GM23338 (cell line): Measurements from ENCODE around the gene UBP1. TPM values are rescaled to one million over a fixed set of nuclear protein-coding genes. Genes with fewer than 3 reads are reported as not detected.

Source experiments
- ATAC-seq: fragments of 200-7000 bp; cut with Tn5 transposase; 3 replicates; pipeline ENCODE4 v1.9.1; 2020
- DNase-seq: peaks from one replicate; pipeline ENCODE4 v3.0.0-alpha.2; 2015; ENCODE audit warnings: low spot score
- H2AFZ ChIP-seq: fragments of 200-600 bp; sonication (generic); 2 replicates; pipeline ENCODE4 v1.8.0; 2016; ENCODE audit warnings: antibody characterized with exemption, mild to moderate bottlenecking, moderate library complexity
- H3F3A ChIP-seq: fragments of 200-600 bp; sonication (generic); replicated peaks from 2 replicates; pipeline ENCODE4 v1.8.0; 2017; ENCODE audit warnings: antibody characterized with exemption, mixed run types, low read depth
- H3K27ac ChIP-seq: fragments of 200-600 bp; sonication (generic); 2 replicates; pipeline ENCODE4 v1.6.1; 2016; ENCODE audit warnings: low read depth
- H3K27me3 ChIP-seq: fragments of 200-600 bp; sonication (generic); 2 replicates; pipeline ENCODE4 v1.8.0; 2016; ENCODE audit warnings: mild to moderate bottlenecking, mixed run types, moderate library complexity; ENCODE audit not compliant: insufficient read depth
- H3K36me3 ChIP-seq: fragments of 200-600 bp; sonication (generic); 2 replicates; pipeline ENCODE4 v1.8.0; 2016; ENCODE audit warnings: mild to moderate bottlenecking; ENCODE audit not compliant: insufficient read depth
- H3K4me1 ChIP-seq: fragments of 200-600 bp; sonication (generic); 2 replicates; pipeline ENCODE4 v1.8.0; 2016; ENCODE audit warnings: mild to moderate bottlenecking, moderate library complexity; ENCODE audit not compliant: insufficient read depth
- H3K4me2 ChIP-seq: fragments of 200-600 bp; sonication (generic); 2 replicates; pipeline ENCODE4 v1.7.1; 2017; ENCODE audit warnings: mixed run types
- H3K4me3 ChIP-seq: fragments of 200-600 bp; sonication (generic); 2 replicates; pipeline ENCODE4 v1.6.1; 2016; ENCODE audit warnings: mixed run types
- H3K79me2 ChIP-seq: fragments of 200-600 bp; sonication (generic); replicated peaks from 2 replicates; pipeline ENCODE4 v1.8.0; 2017; ENCODE audit warnings: mild to moderate bottlenecking; ENCODE audit not compliant: insufficient read depth
- H3K9me2 ChIP-seq: fragments of 200-600 bp; sonication (generic); 2 replicates; pipeline ENCODE4 v1.8.0; 2017; ENCODE audit not compliant: insufficient read depth
- H4K20me1 ChIP-seq: fragments of 200-600 bp; sonication (generic); replicated peaks from 2 replicates; pipeline ENCODE4 v1.8.0; 2017; ENCODE audit warnings: mild to moderate bottlenecking; ENCODE audit not compliant: insufficient read depth
- H3K27ac Mint-ChIP-seq: 2 replicates; pipeline ENCODE4 v1.8.0; 2020; ENCODE audit warnings: inconsistent platforms, mild to moderate bottlenecking, moderate library complexity, mixed read lengths
- H3K27me3 Mint-ChIP-seq: 3 replicates; pipeline ENCODE4 v1.8.0; 2022; ENCODE audit warnings: low read depth, mild to moderate bottlenecking, moderate library complexity, mixed read lengths, inconsistent platforms; ENCODE audit not compliant: insufficient read depth, poor library complexity
- H3K36me3 Mint-ChIP-seq: 3 replicates; pipeline ENCODE4 v1.8.0; 2021; ENCODE audit warnings: low read depth, mild to moderate bottlenecking, inconsistent platforms, moderate library complexity, mixed read lengths
- H3K4me1 Mint-ChIP-seq: 3 replicates; pipeline ENCODE4 v1.8.0; 2020; ENCODE audit warnings: mild to moderate bottlenecking, inconsistent platforms, mixed read lengths
- H3K4me3 Mint-ChIP-seq: 3 replicates; pipeline ENCODE4 v1.8.0; 2021; ENCODE audit warnings: moderate library complexity, mild to moderate bottlenecking, inconsistent platforms, mixed read lengths
- H3K9me3 Mint-ChIP-seq: 3 replicates; pipeline ENCODE4 v1.8.0; 2020; ENCODE audit warnings: moderate library complexity, mild to moderate bottlenecking, inconsistent platforms, mixed read lengths
- CREB1 ChIP-seq: fragments of 250-450 bp; sonication (Bioruptor Pico); IDR thresholded peaks from 2 replicates; pipeline ENCODE4 v1.5.0; 2020; ENCODE audit warnings: low read depth, mild to moderate bottlenecking, moderate library complexity
- CTCF ChIP-seq, 2 experiments: fragments of 200-600 bp in 1 of 2; sonication (generic) in 1 of 2; conservative IDR thresholded peaks; 2 replicates each; pipeline versions ENCODE4 v1.5.1 to v1.6.1; 2016 to 2017; ENCODE audit warnings: antibody characterized with exemption in 2 of 2, low read depth in 2 of 2, mild to moderate bottlenecking in 2 of 2, moderate library complexity in 1 of 2
- ETS1 ChIP-seq: IDR thresholded peaks from 2 replicates; pipeline ENCODE4 v1.6.1; 2016; ENCODE audit warnings: antibody characterized with exemption
- EZH2 ChIP-seq: fragments of 200-600 bp; sonication (generic); IDR thresholded peaks from one replicate; pipeline ENCODE4 v1.8.0; 2017; ENCODE audit warnings: antibody characterized with exemption, mild to moderate bottlenecking, low read depth; ENCODE audit not compliant: unreplicated experiment
- EZH2phosphoT487 ChIP-seq: fragments of 200-600 bp; sonication (generic); IDR thresholded peaks from one replicate; pipeline ENCODE4 v1.8.1; 2018; ENCODE audit warnings: antibody characterized with exemption; ENCODE audit not compliant: unreplicated experiment
- JUNB ChIP-seq: IDR thresholded peaks from one replicate; pipeline ENCODE4 v1.6.1; 2016; ENCODE audit warnings: antibody characterized with exemption; ENCODE audit not compliant: unreplicated experiment
- NANOG ChIP-seq: IDR thresholded peaks from 2 replicates; pipeline ENCODE4 v1.6.1; 2016; ENCODE audit warnings: antibody characterized with exemption, borderline replicate concordance
- POLR2AphosphoS5 ChIP-seq: IDR thresholded peaks from 2 replicates; pipeline ENCODE4 v1.6.1; 2016; ENCODE audit warnings: antibody characterized with exemption, low read depth
- STAT1 ChIP-seq: IDR thresholded peaks from one replicate; pipeline ENCODE4 v1.6.1; 2016; ENCODE audit warnings: antibody characterized with exemption; ENCODE audit not compliant: unreplicated experiment
- ZNF114 ChIP-seq: fragments of 250-450 bp; sonication (Bioruptor Pico); IDR thresholded peaks from 2 replicates; pipeline ENCODE4 v1.5.0; 2020; ENCODE audit warnings: mild to moderate bottlenecking, moderate library complexity
- ZNF462 ChIP-seq: fragments of 250-450 bp; sonication (Bioruptor Pico); IDR thresholded peaks from 2 replicates; pipeline ENCODE4 v1.5.0; 2020; ENCODE audit warnings: mild to moderate bottlenecking, moderate library complexity
- polyA plus RNA-seq: library from polyadenylated mRNA; unstranded; fragments of >200 nt; fragmentation: Nextera tagmentation; extraction: Ambion mirVana; gene quantifications from 2 replicates; pipeline ENCODE4 v1.2.1, GENCODE V29; 2016
- total RNA-seq: library from RNA; depleted of rRNA; stranded (reverse); fragments of >200 nt; shearing (Covaris generic); gene quantifications from 2 replicates; pipeline ENCODE4 v1.2.3, GENCODE V29; 2014

Gene UBP1
- total and polyA plus RNA-seq, 2 experiments from 2014 or later, result 16.8 to 66.8 TPM

GRCh38 chr3:33364531-33365128 lies 75.6 kb downstream of the UBP1 start (continued):
- TF ChIP-seq ZNF462 (CRISPR knock-in tag) (no peak), ZNF114 (no peak), CTCF (conservative IDR thresholded peaks at IDR 0.05; ENCODE audit: low read depth in 2 of 2) (no peak), JUNB (no peak)

GRCh38 chr3:33364060-33364459 lies 76.1 kb downstream of the UBP1 start:
- Mint-ChIP-seq H3K36me3 (no peaks in the 10 kb centered on the region), H3K4me1 (no peaks in the 10 kb centered on the region), H3K27ac (no peak overlapping the region), H3K4me3 (no peak overlapping the region), H3K9me3 (no peaks in the 10 kb centered on the region), H3K27me3 (no peaks in the 10 kb centered on the region)
- DNase-seq (no peak), ATAC-seq (peak; percentile 45; the same call in 2 of the 3 replicates)
- TF ChIP-seq STAT1 (no peak), CREB1 (CRISPR knock-in tag) (no peak), EZH2phosphoT487 (no peak), POLR2AphosphoS5 (no peak), CTCF (conservative IDR thresholded peaks at IDR 0.05; ENCODE audit: low read depth in 2 of 2) (no peak), ZNF114 (no peak), EZH2 (no peak), NANOG (no peak), ETS1 (no peak)
- Histone ChIP-seq H3K27me3 (no peaks in the 10 kb centered on the region), H2AFZ (no peak overlapping the region), H3K36me3 (no peaks in the 10 kb centered on the region; the same call in 1 of the 2 replicates), H3K4me3 (no peak overlapping the region), H3K9me2 (no peaks in the 10 kb centered on the region), H3K79me2 (no peaks in the 10 kb centered on the region), H4K20me1 (no peaks in the 10 kb centered on the region), H3K4me2 (no peak overlapping the region), H3K27ac (no peak overlapping the region), H3K4me1 (no peaks in the 10 kb centered on the region), H3F3A (no peaks in the 10 kb centered on the region)
